Measurements from ENCODE around the gene RIIAD1.

- TF ChIP-seq CTCF (IDR thresholded peaks at IDR 0.05; ENCODE audit: low read depth, low read length, poor library complexity, severe bottlenecking) (no peak), EZH2phosphoT487 (IDR thresholded peaks at IDR 0.05; ENCODE audit: borderline replicate concordance, low read length) (no peak)
Observed at GRCh38 chr1:151684128-151684527, 37.2 kb upstream of the RIIAD1 start.

Data from DOHH2 (cell line).